GM19035 (cell line): ENCODE results near the gene ADGRV1.
A peak's percentile ranks its signal among the peaks of the same experiment; 100 is the strongest.

Experiments used
- ATAC-seq: cut with Tn5 transposase; IDR thresholded peaks from one replicate; pipeline ENCODE4 v1.9.1; 2021; ENCODE audit not compliant: unreplicated experiment

The ADGRV1 gene

GRCh38 chr5:91144491-91145332 lies 586.1 kb downstream of the ADGRV1 start:
- ATAC-seq: no peak

- ATAC-seq: no peak
Measured at GRCh38 chr5:91145333-91145620, 586.7 kb downstream of the ADGRV1 start.

DNA sequence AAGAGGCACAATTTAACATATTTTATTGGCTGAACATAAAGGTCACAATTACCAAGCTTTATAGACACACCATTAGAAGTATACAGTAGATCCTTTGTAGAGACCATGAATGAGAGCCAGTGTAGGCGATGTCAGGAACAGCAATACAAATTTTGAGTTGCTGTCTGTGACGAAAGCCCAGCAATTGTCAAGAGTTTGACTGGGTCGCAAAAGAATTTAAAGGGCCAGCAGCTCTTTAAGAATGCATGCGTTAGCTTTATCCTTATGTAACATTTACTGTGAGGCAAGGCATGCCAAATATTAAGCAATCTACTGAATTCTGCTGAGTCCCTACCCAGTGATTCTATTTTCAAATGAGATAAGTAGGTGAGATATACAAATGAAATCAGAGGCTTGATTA lies 587.6 kb downstream of the ADGRV1 start:
- ATAC-seq: no peak

GRCh38 chr5:91146905-91147600 lies 588.5 kb downstream of the ADGRV1 start:
- ATAC-seq: no peak

GRCh38 chr5:91150234-91150633 lies 591.6 kb downstream of the ADGRV1 start:
- ATAC-seq: no peak

DNA sequence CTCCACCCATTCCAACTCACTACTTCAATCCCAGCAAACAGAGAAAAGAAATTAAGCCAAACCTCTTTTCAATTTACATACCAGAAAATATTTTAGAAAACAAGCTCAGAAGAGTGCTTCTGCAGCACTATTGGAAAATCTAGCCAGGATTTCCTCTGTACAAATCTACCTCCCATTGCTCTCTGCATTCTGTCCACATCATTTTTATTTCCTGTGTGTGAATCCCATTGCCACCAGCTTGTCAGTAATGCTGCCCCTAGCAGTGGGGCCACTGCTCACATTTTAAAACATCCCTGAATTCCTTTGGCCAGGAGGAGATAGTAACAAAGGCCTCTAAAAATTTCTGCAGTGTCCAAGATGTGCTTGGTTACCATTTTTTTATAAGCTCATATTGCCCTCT lies 592.0 kb downstream of the ADGRV1 start:
- no peak for ATAC-seq

DNA sequence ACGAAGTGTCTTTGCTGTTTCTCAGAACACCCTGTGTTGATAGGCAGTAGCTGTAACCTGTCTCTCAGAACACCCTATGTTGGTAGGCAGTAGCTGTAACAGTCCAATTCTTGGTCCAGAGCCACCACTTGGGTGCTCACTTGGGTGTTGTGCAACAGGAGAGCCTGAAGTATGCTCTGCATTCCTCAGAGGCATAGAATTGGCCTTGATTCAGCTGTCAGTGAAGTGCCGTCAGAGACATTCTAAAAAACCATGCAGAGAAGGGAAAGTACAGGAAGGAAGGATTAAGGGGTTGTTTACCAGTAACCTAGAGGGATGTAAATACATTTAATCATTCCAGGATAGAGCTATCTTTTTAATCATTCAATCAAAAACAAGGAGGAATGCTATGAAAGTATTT lies 593.4 kb downstream of the ADGRV1 start:
- ATAC-seq: no peak

DNA sequence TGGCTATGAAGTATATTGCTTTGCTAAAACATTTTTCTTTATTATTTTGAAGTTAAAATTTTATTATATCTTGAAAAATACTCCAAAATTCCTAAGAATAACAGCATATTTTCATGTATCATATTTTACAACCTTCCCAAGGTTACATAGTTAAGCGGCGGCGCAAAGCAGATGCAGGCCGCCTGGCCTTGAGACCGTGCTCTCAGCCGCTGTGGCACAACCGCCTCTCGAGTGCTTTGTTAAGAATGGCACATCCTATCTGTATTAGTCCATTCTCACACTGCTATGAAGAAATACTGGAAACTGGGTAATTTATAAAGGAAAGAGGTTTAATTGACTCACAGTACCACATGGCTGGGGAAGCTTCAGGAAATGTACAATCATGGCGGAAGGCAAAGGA lies 595.7 kb downstream of the ADGRV1 start:
- no peak for ATAC-seq

GRCh38 chr5:91155274-91155673 lies 596.7 kb downstream of the ADGRV1 start:
- ATAC-seq: no peak

DNA sequence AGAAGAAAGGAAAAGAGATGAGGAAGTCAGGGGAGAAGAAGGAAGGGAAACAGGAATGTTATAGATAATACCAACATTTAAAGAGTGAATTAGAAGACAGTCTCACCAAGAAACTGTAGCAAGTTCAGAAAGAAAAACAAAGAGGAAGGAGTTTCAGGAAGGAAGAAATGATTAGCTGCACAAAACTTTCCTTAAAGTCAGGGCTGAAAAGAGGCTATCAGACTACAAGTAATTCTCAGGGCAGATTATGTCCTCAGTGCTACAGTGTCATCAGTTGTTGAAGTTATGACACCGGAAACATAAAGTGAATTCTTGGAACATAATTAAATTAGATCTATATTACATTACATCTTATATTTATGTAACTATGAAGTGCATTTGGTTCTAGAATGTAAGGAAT lies 597.6 kb downstream of the ADGRV1 start:
- no peak for ATAC-seq

- no peak for ATAC-seq
Measured at GRCh38 chr5:91158011-91158410, 599.4 kb downstream of the ADGRV1 start.

DNA sequence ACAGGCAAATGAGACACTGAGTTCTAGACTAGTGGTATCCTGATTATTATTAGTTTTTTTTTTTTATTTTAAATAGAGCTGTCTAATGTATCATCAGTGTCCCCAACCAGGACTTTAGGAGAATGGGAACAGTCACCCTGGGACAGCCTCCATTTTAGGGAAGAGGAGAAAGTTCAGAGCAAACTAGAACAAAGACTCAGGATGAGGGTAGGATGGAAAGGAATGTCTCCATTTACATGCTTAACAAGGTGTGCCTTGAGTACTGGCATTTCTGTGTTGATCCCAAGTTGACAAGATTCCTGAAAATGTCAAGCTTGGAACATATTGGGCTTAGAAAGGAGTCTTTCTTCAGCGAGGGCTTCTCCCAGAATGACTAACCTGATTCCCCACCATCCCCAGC lies 601.0 kb downstream of the ADGRV1 start:
- no peak for ATAC-seq

- ATAC-seq: no peak
Measured at GRCh38 chr5:91160714-91161285, 602.2 kb downstream of the ADGRV1 start.

DNA sequence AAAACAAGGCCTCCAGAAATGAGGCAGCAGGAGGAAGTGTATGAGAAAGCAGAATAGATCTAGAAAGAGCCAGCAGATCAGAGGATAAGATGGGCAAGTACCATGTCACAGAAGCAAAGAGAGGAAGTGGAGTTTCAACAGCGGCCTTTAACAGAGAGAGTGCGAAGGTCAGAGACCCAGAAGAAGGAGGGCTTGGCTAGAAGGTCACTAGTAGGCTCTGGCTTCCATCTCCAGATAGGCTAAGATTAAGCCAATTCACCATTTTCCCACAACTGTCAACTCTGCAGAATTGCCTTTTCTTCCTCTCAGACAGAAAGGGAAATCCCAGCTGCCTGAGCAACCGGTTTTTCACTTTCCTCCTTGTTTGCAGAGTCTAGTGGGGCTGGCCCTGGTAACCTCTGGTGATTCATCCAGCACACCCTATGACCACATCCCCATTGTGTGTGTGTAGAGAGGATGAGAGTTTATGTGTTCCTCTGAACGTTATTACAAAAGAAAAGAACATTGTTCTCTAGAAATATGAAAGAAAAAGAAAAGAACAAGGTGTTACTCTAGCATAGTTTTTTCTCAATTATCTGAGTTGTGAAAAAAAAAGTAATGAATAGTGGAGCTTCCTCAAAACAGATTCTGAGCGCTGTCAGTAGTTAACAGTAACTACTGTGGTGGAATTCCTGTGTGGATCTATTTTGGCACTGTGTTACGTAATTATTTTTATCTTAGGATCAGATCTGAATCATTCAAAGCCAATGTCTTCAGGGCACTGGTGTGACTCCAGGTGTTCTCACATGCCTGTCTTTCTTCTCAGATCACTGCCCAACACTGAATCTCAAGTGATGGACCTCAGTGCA lies 604.2 kb downstream of the ADGRV1 start:
- ATAC-seq: peak; percentile 98

DNA sequence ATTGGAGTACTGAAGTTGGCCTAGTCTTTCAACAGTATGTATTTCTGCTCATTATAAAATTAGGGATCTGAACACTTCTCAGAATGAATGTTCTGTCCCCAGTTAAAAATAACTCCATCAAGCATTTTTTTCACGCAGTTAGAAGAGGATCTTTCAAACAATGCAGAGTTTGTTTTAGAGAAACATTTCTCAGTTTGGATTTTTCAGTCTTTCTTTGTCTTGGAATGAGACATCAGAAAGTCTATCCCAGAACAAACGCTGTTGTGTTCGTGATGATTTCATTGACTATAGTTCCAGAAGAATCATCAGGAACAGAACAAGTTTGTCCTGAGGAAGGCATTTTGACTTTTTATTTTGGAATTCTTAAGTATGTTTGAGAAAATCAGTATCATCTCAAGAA lies 605.8 kb downstream of the ADGRV1 start:
- ATAC-seq: no peak

- no peak for ATAC-seq
Measured at GRCh38 chr5:91166059-91166807, 607.6 kb downstream of the ADGRV1 start.

DNA sequence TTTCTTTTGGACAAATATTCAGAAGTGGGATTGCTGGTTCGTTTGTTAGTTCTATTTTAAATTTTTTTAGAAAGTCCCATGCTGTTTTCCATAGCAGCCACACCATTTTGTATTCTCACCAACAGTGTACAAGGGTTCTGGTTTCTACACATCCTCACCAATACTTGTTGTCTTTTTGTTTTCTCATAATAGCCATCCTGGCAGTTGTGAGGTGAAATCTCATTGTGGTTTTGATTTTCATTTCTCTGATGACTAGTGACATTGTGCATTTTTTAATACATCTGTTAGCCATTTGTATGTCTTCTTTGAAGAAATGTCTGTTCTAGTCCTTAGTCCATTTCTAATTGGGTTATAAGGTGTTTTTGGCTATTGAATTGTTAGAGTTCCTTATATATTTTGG lies 610.3 kb downstream of the ADGRV1 start:
- no peak for ATAC-seq

DNA sequence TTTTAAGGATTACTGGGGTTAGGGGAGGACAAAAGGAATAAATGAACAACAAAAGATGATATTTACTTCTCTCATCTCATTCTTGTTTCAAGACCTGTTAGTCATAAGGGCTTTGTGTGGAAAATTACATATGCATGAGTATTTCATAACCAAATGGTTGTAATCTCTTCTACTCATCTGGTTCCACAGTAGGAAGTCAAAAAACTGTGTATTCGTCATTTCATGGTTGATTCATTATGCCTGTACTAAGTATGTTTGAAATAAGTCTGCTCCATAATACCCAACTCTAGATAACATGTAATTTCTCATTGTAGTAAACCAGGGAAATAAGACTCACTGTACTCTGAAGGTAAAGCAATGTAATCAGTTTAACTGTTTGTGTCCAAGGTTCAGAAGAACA lies 611.7 kb downstream of the ADGRV1 start:
- ATAC-seq: no peak

DNA sequence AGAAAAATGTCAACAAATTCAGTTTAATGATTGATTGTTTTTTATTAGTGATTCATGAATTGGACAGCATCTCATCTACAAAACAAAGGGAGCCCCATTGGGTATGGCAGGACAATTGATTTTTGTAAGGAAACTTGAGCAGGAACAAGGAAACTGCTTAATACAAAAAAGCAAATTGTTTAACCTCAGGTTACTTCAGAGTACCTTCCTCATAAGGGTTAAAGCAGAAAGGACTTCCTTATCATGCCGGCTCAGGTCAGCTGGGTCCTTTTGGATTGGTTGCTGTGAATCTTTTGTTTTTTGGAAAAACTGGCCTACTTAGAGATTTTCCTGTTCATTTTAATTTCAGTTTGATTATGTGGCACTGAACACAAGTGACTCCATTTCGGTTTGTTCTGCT lies 612.7 kb downstream of the ADGRV1 start:
- no peak for ATAC-seq

GRCh38 chr5:91174396-91174795 lies 615.8 kb downstream of the ADGRV1 start:
- no peak for ATAC-seq

DNA sequence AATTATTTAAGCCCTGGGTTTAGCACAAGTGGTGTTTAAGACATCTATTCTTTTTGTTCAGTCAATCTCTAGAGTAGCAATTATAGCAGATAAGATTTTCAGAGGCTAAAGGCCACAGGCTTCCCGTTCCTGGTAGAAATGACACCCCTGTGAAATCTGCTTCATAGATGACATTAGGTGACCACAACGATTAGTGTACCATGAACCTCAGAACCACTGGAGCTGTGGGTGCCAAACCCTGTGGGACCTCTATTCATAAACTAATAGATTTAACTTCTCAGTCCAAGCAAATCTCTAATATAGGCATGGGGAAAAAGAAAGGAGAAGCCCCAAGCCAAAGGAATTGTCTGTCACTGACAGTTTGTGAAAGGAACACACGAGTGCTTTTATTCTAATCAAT lies 617.1 kb downstream of the ADGRV1 start:
- ATAC-seq: no peak
